Liver (tissue), 9 donors: ENCODE data around the gene NR2F1. TPM values are rescaled to one million over a fixed set of nuclear protein-coding genes. Genes with fewer than 3 reads are reported as not detected.

Experiments
- DNase-seq: peaks from one replicate; pipeline ENCODE4 v3.0.0-alpha.2; 2017; ENCODE audit warnings: low spot score
- H3K27ac ChIP-seq, 2 donors: one replicate each; pipeline ENCODE4 v1.7.0; 2013; ENCODE audit warnings: inconsistent platforms in 2 of 2, low read length in 2 of 2, control low read depth in 1 of 2, low read depth in 1 of 2, mild to moderate bottlenecking in 1 of 2
- H3K27me3 ChIP-seq, 4 donors: one replicate each; pipeline versions ENCODE4 v1.6.1 to v1.7.0; 2013; ENCODE audit warnings: low read length in 3 of 4, inconsistent platforms in 1 of 4, mild to moderate bottlenecking in 1 of 4, moderate library complexity in 1 of 4; ENCODE audit not compliant: control insufficient read depth in 4 of 4, insufficient read depth in 4 of 4
- H3K36me3 ChIP-seq, 4 donors: one replicate each; pipeline versions ENCODE4 v1.6.1 to v1.7.0; 2013; ENCODE audit warnings: low read length in 3 of 4, mild to moderate bottlenecking in 3 of 4, low read depth in 1 of 4, moderate library complexity in 1 of 4; ENCODE audit not compliant: control insufficient read depth in 4 of 4, insufficient read depth in 3 of 4
- H3K4me1 ChIP-seq, 4 donors: one replicate each; pipeline versions ENCODE4 v1.6.1 to v1.7.0; 2013; ENCODE audit warnings: low read length in 3 of 4, mild to moderate bottlenecking in 3 of 4, moderate library complexity in 1 of 4; ENCODE audit not compliant: control insufficient read depth in 4 of 4, insufficient read depth in 4 of 4
- H3K4me3 ChIP-seq, 3 donors: one replicate each; pipeline versions ENCODE4 v1.6.1 to v1.7.0; 2013; ENCODE audit warnings: low read length in 3 of 3, control low read depth in 1 of 3, low read depth in 1 of 3, mild to moderate bottlenecking in 1 of 3
- H3K9ac ChIP-seq, 2 donors: one replicate each; pipeline ENCODE4 v1.7.0; 2013; ENCODE audit warnings: low read length in 2 of 2, mild to moderate bottlenecking in 2 of 2, moderate library complexity in 2 of 2, control low read depth in 1 of 2, low read depth in 1 of 2
- H3K9me3 ChIP-seq, 4 donors: one replicate each; pipeline versions ENCODE4 v1.6.1 to v1.7.0; 2013; ENCODE audit warnings: low read length in 3 of 4; ENCODE audit not compliant: control insufficient read depth in 4 of 4
- EGR1 ChIP-seq, 2 donors: IDR thresholded peaks; 2 replicates each; pipeline ENCODE4 v1.6.1; 2016 to 2018; ENCODE audit warnings: antibody characterized with exemption in 2 of 2, low read depth in 2 of 2
- FOXA2 ChIP-seq: IDR thresholded peaks from 2 replicates; pipeline ENCODE4 v1.6.1; 2016; ENCODE audit warnings: antibody characterized with exemption
- HNF4A ChIP-seq, 2 donors: conservative IDR thresholded peaks; 2 replicates each; pipeline ENCODE4 v1.6.1; 2016; ENCODE audit warnings: antibody characterized with exemption in 2 of 2, mild to moderate bottlenecking in 2 of 2
- RAD21 ChIP-seq, 2 donors: IDR thresholded peaks; 2 replicates each; pipeline ENCODE4 v1.6.1; 2016; ENCODE audit warnings: antibody characterized with exemption in 2 of 2, mild to moderate bottlenecking in 2 of 2
- RXRA ChIP-seq, 2 donors: IDR thresholded peaks; 2 replicates each; pipeline ENCODE4 v1.6.1; 2017 to 2018; ENCODE audit warnings: antibody characterized with exemption in 2 of 2, mild to moderate bottlenecking in 1 of 2
- YY1 ChIP-seq: IDR thresholded peaks from 2 replicates; pipeline ENCODE4 v1.6.1; 2016; ENCODE audit warnings: antibody characterized with exemption, mild to moderate bottlenecking
- WGBS: extraction: QIAGEN DNeasy Blood & Tissue Kit; methylation state at CpG from one replicate; pipeline ENCODE4 v1.1.7; 2013; 5-methylcytosine and 5-hydroxymethylcytosine counted together
- polyA plus RNA-seq, 2 donors: library from polyadenylated mRNA; stranded (reverse) in 1 of 2; unstranded in 1 of 2; fragments of 200-250 nt in 1 of 2; fragments of >200 nt in 1 of 2; fragmentation: Nextera tagmentation in 1 of 2; extraction: Ambion mirVana in 1 of 2; gene quantifications; one replicate each; pipeline versions ENCODE4 v1.2.1 to v1.2.3, GENCODE V29; 2013 to 2015
- total RNA-seq, 2 donors: library from RNA; depleted of rRNA; stranded (reverse); fragments of >200 nt; gene quantifications; one replicate each; pipeline ENCODE4 v1.2.3, GENCODE V29; 2014
- TF ChIP-seq, protein P1 (sequence below): IDR thresholded peaks from 2 replicates; pipeline ENCODE4 v1.6.1; 2016; ENCODE audit warnings: antibody characterized with exemption
- TF ChIP-seq, protein P2 (sequence below): IDR thresholded peaks from 2 replicates; pipeline ENCODE4 v1.6.1; 2016; ENCODE audit warnings: antibody characterized with exemption
- TF ChIP-seq, protein P3 (sequence below): fragments of 150-350 bp; IDR thresholded peaks from 2 replicates; pipeline ENCODE4 v1.5.1; 2017; ENCODE audit warnings: improper control_type of control experiment, low read depth, low read length; ENCODE audit not compliant: missing input control
- donor health status: healthy.
- donor health status: healthy.
- donor health status: healthy.
- donor health status: healthy.
- donor health status: healthy.

The NR2F1 gene
- total and polyA plus RNA-seq, 4 donors: 3.9 to 13.0 (median 10.6) TPM

DNA sequence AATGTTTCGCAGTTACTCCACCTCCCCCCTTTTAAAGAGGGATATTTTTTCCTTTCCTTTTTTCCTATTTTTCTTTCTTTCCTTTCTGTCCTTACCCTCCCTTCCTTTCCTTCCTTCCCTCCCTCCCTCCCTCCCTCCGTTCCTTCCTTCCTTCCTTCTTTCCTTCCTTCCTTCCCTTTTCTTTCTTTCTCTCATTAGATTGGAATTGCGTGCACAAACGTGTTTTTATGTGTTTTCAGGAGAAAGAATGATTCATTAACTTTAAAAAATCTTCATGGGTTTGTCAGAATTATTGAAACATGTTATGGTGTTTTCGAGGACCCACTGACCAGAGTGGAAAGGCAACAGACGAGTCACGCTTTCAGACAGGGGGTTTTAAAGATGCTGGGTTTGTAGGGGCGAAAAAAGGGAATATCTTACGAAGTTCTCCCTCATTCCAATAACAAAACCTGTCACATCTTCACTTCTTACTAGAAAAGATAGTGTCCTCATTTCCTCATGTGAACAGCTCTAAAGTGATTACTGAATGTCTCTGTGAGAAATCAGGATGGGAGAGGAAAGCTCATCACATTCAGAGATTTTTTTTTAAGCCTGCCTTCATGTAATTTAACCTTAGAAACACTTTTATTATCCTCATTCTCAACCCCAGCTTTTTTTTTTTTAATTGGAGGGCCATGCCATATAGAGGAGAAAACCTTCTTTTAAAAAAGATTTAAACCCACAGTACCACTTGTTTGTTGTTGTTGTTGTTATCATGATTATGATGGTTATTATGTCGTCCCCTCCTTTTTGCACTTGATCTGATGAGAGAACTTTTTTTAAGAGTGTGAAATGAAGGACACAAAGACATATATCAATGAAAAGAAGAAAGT is 21.9 kb downstream of the NR2F1 start:
- Histone ChIP-seq H3K9ac (no peak overlapping the region), H3K4me1 (peaks cover 4 to 10% (median 8%) of the 10 kb centered on the region in 4 donors), H3K9me3 (peaks cover 0 to 1% (median 0%) of the 10 kb centered on the region in 4 donors), H3K27ac (no peak overlapping the region), H3K27me3 (peaks cover 0 to 37% (median 18%) of the 10 kb centered on the region in 4 donors), H3K4me3 (no peak overlapping the region), H3K36me3 (no peaks in the 10 kb centered on the region)
- no peak for DNase-seq
- TF ChIP-seq HNF4A (conservative IDR thresholded peaks at IDR 0.05) (no peak), FOXA2 (no peak), YY1 (no peak)
- TF ChIP-seq, protein P1, sequence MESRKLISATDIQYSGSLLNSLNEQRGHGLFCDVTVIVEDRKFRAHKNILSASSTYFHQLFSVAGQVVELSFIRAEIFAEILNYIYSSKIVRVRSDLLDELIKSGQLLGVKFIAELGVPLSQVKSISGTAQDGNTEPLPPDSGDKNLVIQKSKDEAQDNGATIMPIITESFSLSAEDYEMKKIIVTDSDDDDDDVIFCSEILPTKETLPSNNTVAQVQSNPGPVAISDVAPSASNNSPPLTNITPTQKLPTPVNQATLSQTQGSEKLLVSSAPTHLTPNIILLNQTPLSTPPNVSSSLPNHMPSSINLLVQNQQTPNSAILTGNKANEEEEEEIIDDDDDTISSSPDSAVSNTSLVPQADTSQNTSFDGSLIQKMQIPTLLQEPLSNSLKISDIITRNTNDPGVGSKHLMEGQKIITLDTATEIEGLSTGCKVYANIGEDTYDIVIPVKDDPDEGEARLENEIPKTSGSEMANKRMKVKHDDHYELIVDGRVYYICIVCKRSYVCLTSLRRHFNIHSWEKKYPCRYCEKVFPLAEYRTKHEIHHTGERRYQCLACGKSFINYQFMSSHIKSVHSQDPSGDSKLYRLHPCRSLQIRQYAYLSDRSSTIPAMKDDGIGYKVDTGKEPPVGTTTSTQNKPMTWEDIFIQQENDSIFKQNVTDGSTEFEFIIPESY: no peak
- TF ChIP-seq, protein P2, sequence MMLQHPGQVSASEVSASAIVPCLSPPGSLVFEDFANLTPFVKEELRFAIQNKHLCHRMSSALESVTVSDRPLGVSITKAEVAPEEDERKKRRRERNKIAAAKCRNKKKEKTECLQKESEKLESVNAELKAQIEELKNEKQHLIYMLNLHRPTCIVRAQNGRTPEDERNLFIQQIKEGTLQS: no peak
- WGBS: 34% methylated on average over 10 of the region's 10 CpGs

DNA sequence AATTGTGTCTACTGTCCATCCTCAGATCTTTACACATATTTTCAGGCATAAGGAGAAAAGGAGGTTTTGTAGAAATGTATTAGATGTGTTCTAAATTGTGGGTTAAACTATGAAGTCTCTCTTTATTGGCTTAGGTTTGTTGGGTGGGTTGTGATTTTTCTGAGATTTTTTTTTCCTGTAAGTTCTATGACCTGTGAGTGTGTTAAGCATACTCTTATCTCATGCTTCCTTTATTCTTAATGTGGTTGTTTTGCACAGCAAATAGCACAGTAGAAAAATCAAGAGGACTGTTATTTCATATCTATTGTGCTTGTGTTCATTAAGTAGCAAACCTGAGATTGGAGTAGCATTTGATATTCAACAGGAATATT is 23.3 kb downstream of the NR2F1 start:
- no peak for DNase-seq
- Histone ChIP-seq H3K36me3 (no peaks in the 10 kb centered on the region), H3K9me3 (peaks cover 0 to 1% (median 0%) of the 10 kb centered on the region in 4 donors), H3K4me1 (peaks cover 4 to 10% (median 8%) of the 10 kb centered on the region in 4 donors), H3K27ac (no peak overlapping the region), H3K9ac (no peak overlapping the region), H3K4me3 (no peak overlapping the region), H3K27me3 (peaks cover 3 to 44% (median 18%) of the 10 kb centered on the region in 4 donors)
- TF ChIP-seq EGR1 (IDR thresholded peaks at IDR 0.05; ENCODE audit: low read depth in 2 of 2): no peak

DNA sequence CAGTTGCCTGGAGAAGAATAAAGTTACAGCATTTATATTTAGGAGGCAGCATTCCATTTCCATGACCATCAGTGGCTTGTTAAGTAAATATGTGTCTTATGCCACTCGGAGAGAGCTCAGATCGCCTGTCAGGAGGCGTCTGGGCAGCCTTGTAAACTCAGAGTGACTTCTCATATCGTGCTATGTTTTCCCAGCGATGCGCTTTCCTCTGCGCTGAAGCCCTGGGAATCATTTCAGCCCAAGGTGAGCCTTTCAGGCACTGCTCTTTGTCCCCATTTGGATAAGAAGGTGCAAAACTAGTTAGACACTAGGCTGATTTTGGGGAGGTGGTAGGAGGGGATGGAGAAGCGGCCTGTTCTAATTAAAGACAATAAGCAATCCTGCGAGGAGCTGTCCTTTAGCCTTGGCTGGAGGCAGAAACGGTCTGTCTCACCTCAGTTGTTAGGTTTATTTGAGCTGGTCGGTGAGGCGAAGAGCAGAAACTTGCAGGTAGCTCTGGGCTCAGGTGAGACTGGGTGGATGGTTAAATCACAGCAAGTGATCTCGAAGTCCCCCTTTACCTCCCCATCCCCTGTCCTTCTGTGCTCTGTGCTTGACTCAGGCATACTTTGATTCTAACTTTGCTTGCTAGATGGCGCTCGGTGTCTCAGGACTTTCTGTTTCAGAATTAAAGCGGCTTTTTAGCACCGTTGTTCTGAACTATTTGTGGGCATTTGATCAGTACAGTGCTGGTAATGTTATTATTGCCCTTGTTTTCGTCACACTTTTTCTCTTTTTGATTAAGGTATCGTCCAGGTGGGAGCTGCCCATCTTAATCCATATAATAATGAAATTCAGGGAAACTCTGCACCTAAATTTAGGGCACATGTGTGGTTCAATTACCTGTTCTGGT is 24.6 kb downstream of the NR2F1 start:
- Histone ChIP-seq H3K4me3 (no peak overlapping the region), H3K27ac (no peak overlapping the region), H3K36me3 (no peaks in the 10 kb centered on the region), H3K27me3 (peaks cover 0 to 38% (median 19%) of the 10 kb centered on the region in 4 donors), H3K9me3 (no peaks in the 10 kb centered on the region), H3K9ac (no peak overlapping the region), H3K4me1 (peaks cover 5 to 18% (median 13%) of the 10 kb centered on the region in 4 donors)
- DNase-seq: no peak
- 12% methylated on average over 19 of the region's 19 CpGs for WGBS
- TF ChIP-seq RXRA (IDR thresholded peaks at IDR 0.05) (peak in 1 of 2 donors; percentile 26), HNF4A (conservative IDR thresholded peaks at IDR 0.05) (peak in 1 of 2 donors; percentile 44), RAD21 (IDR thresholded peaks at IDR 0.05) (peak; percentile 77 to 81), EGR1 (IDR thresholded peaks at IDR 0.05; ENCODE audit: low read depth in 2 of 2) (no peak)
- TF ChIP-seq, protein P3, sequence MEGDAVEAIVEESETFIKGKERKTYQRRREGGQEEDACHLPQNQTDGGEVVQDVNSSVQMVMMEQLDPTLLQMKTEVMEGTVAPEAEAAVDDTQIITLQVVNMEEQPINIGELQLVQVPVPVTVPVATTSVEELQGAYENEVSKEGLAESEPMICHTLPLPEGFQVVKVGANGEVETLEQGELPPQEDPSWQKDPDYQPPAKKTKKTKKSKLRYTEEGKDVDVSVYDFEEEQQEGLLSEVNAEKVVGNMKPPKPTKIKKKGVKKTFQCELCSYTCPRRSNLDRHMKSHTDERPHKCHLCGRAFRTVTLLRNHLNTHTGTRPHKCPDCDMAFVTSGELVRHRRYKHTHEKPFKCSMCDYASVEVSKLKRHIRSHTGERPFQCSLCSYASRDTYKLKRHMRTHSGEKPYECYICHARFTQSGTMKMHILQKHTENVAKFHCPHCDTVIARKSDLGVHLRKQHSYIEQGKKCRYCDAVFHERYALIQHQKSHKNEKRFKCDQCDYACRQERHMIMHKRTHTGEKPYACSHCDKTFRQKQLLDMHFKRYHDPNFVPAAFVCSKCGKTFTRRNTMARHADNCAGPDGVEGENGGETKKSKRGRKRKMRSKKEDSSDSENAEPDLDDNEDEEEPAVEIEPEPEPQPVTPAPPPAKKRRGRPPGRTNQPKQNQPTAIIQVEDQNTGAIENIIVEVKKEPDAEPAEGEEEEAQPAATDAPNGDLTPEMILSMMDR: peak; percentile 27
